K562 (cell line): ENCODE measurements around the gene EIF3I. TPM values are rescaled to one million over a fixed set of nuclear protein-coding genes. Genes with fewer than 3 reads are reported as not detected.

ENCODE experiments used
- ATF1 ChIP-seq, 2 experiments: fragments of 450-650 bp in 1 of 2; IDR thresholded peaks; 2 replicates each; pipeline ENCODE4 v1.6.1; 2016; ENCODE audit warnings: missing compliant biosample characterization in 1 of 2, missing genetic modification characterization in 1 of 2
- ATF4 ChIP-seq: fragments of 450-650 bp; formaldehyde crosslinking; IDR thresholded peaks from 2 replicates; pipeline ENCODE4 v1.4.0; 2022; ENCODE audit warnings: mild to moderate bottlenecking, moderate library complexity
- BDP1 ChIP-seq: IDR thresholded peaks from 3 replicates; pipeline ENCODE4 v1.6.1; 2011; ENCODE audit not compliant: insufficient read length, insufficient read depth
- BMI1 ChIP-seq: fragments of 150-350 bp; IDR thresholded peaks from 2 replicates; pipeline ENCODE4 v1.6.1; 2014; ENCODE audit warnings: low read length
- CBFA2T2 ChIP-seq: fragments of 450-650 bp; conservative IDR thresholded peaks from 2 replicates; pipeline ENCODE4 v1.6.1; 2017; ENCODE audit warnings: mild to moderate bottlenecking
- CTBP1 ChIP-seq: fragments of 450-650 bp; IDR thresholded peaks from 2 replicates; pipeline ENCODE4 v1.6.1; 2016; ENCODE audit warnings: borderline replicate concordance
- IRF2 ChIP-seq: sonication (generic); formaldehyde crosslinking; IDR thresholded peaks from 2 replicates; pipeline ENCODE4 v1.8.1; 2022; ENCODE audit warnings: mild to moderate bottlenecking, missing genetic modification reagents
- KDM5B ChIP-seq: fragments of 200-600 bp; sonication (generic); IDR thresholded peaks from 2 replicates; pipeline ENCODE4 v1.6.1; 2012; ENCODE audit warnings: low read depth, mild to moderate bottlenecking, moderate library complexity, low read length, control low read depth, inconsistent platforms; ENCODE audit not compliant: insufficient replicate concordance
- POLR2A ChIP-seq: fragments of 450-650 bp; conservative IDR thresholded peaks from 2 replicates; pipeline ENCODE4 v1.6.1; 2016
- POU5F1 ChIP-seq: fragments of 150-350 bp; IDR thresholded peaks from 2 replicates; pipeline ENCODE4 v1.6.1; 2014; ENCODE audit warnings: borderline replicate concordance, low read length, low read depth, mild to moderate bottlenecking; ENCODE audit not compliant: partially characterized antibody
- RBM14 ChIP-seq: fragments of 200-400 bp; formaldehyde crosslinking; IDR thresholded peaks from 2 replicates; pipeline ENCODE4 v1.6.1; 2018; ENCODE audit warnings: low read depth, mild to moderate bottlenecking, low read length, moderate library complexity, borderline replicate concordance; ENCODE audit not compliant: insufficient read depth
- ZBTB8A ChIP-seq: fragments of 450-650 bp; IDR thresholded peaks from 2 replicates; pipeline ENCODE4 v1.6.1; 2018; ENCODE audit warnings: mild to moderate bottlenecking, moderate library complexity; ENCODE audit not compliant: partially characterized antibody
- ZNF263 ChIP-seq: sonication (generic); formaldehyde crosslinking; IDR thresholded peaks from 2 replicates; pipeline ENCODE4 v1.8.0; 2022; ENCODE audit warnings: mild to moderate bottlenecking, missing genetic modification reagents, borderline replicate concordance
- ZNF740 ChIP-seq, 3 experiments: fragments of 200-800 bp in 1 of 3; sonication (Bioruptor generic) in 1 of 3; sonication (generic) in 1 of 3; formaldehyde crosslinking in 1 of 3; IDR thresholded peaks; 2 replicates each; pipeline versions ENCODE4 v1.6.1 to v1.8.0; 2016 to 2022; ENCODE audit warnings: mild to moderate bottlenecking in 2 of 3, missing compliant biosample characterization in 2 of 3, missing genetic modification characterization in 2 of 3, missing genetic modification reagents in 1 of 3
- polyA plus RNA-seq, 8 experiments: library from polyadenylated mRNA; depleted of rRNA in 4 of 8; stranded (reverse) in 5 of 8; unstranded in 3 of 8; fragments of >200 nt; fragmentation: Nextera tagmentation in 2 of 8; fragmentation: Illumina TruSeq in 1 of 8; extraction: Ambion mirVana in 2 of 8; extraction: Trizol in 1 of 8; gene quantifications; 2 replicates each; pipeline versions ENCODE4 v1.2.1 to v1.2.3, GENCODE V29; 2011 to 2014; ENCODE audit warnings: inconsistent platforms in 1 of 8, missing spikeins in 1 of 8
- total RNA-seq, 7 experiments: library from RNA; depleted of rRNA in 6 of 7; stranded (reverse); fragments of >200 nt in 6 of 7; fragmentation: Illumina TruSeq in 2 of 7; extraction: Trizol in 2 of 7; gene quantifications; 2 replicates each; pipeline versions ENCODE4 v1.2.1 to v1.2.3, GENCODE V29; 2011 to 2021; ENCODE audit warnings: low replicate concordance in 1 of 7
- TF ChIP-seq, protein P1 (sequence below): sonication (generic); formaldehyde crosslinking; IDR thresholded peaks from 2 replicates; pipeline ENCODE4 v1.4.0; 2020; ENCODE audit warnings: mild to moderate bottlenecking, missing genetic modification reagents
- TF ChIP-seq, protein P2 (sequence below): fragments of 450-650 bp; IDR thresholded peaks from 2 replicates; pipeline ENCODE4 v1.6.1; 2016
- TF ChIP-seq, protein P3 (sequence below): IDR thresholded peaks from 2 replicates; pipeline ENCODE4 v1.6.1; 2014; ENCODE audit warnings: antibody characterized with exemption
- TF ChIP-seq, protein P4 (sequence below): fragments of 450-650 bp; formaldehyde crosslinking; IDR thresholded peaks from 2 replicates; pipeline ENCODE4 v1.4.0; 2020; ENCODE audit warnings: mild to moderate bottlenecking, mixed read lengths

EIF3I gene
- total and polyA plus RNA-seq, 9 of the 15 experiments (the other 6 are each of a cell fraction or from before 2014, with no cell fraction given): 414 to 1,526 (median 635) TPM

DNA sequence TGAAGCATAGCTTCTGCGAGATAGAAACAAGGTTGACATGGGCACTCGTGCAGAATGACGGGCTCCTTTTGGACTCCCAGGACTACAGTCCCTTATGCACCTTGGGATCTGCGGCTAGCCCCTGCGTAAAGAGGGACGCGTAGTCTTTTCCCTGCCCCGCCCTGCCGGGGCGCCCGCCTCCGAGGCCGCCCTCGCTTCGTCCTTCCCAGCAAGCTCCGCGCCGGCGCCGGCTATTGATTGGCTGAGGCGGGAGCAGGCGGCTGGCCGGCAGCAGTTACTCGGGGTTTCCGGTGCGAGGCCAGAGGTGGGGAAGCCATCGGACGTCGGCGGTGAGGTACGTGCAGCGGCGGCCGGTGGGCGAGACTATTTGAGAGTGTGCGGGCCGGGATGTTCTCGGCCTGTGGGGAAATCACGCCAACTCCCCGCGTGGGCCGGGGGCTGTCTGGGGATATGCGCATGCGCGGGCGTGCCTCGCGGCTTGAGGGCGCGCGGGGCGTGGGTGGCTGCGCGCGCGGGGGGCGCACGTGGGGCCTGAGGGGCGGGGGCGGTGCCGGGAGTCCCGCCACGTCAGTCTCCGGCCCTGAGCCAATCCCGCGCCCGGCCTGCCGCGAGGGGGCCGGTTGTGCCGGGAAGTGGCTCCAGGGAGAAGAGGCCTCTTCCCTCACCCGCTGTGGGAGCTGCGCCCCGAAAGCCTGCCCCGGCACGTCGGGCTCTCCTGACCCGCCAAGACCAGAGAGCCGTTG lies 42.6 kb upstream of the EIF3I start, which contains the start of gene TXLNA (continued):
- peak; percentile 84 for TF ChIP-seq KDM5B
- no peak for TF ChIP-seq IRF2
- TF ChIP-seq BMI1: no peak
- TF ChIP-seq, protein P1, sequence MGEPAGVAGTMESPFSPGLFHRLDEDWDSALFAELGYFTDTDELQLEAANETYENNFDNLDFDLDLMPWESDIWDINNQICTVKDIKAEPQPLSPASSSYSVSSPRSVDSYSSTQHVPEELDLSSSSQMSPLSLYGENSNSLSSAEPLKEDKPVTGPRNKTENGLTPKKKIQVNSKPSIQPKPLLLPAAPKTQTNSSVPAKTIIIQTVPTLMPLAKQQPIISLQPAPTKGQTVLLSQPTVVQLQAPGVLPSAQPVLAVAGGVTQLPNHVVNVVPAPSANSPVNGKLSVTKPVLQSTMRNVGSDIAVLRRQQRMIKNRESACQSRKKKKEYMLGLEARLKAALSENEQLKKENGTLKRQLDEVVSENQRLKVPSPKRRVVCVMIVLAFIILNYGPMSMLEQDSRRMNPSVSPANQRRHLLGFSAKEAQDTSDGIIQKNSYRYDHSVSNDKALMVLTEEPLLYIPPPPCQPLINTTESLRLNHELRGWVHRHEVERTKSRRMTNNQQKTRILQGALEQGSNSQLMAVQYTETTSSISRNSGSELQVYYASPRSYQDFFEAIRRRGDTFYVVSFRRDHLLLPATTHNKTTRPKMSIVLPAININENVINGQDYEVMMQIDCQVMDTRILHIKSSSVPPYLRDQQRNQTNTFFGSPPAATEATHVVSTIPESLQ (CRISPR knock-in tag): peak; percentile 44; the same call in 1 of the 2 replicates
- TF ChIP-seq, protein P2, sequence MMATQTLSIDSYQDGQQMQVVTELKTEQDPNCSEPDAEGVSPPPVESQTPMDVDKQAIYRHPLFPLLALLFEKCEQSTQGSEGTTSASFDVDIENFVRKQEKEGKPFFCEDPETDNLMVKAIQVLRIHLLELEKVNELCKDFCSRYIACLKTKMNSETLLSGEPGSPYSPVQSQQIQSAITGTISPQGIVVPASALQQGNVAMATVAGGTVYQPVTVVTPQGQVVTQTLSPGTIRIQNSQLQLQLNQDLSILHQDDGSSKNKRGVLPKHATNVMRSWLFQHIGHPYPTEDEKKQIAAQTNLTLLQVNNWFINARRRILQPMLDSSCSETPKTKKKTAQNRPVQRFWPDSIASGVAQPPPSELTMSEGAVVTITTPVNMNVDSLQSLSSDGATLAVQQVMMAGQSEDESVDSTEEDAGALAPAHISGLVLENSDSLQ: peak; percentile 92
- 0 out of 2 replicates have a peak, but pooled peaks have one; percentile 1 for TF ChIP-seq ZNF740 (CRISPR knock-in tag; IDR thresholded peaks at IDR 0.05)
- TF ChIP-seq ZNF740 (tag; IDR thresholded peaks at IDR 0.05): 0 out of 4 replicates have a peak, but pooled peaks of 1 of the 2 experiments have one; percentile 4
- no peak for TF ChIP-seq RBM14
- no peak for TF ChIP-seq BDP1
- TF ChIP-seq ZNF263 (CRISPR knock-in tag): peak; percentile 64; the same call in 1 of the 2 replicates
- TF ChIP-seq ATF4 (CRISPR knock-in tag): peak; percentile 25; the same call in 1 of the 2 replicates
- TF ChIP-seq CBFA2T2: no peak
- TF ChIP-seq, protein P3, sequence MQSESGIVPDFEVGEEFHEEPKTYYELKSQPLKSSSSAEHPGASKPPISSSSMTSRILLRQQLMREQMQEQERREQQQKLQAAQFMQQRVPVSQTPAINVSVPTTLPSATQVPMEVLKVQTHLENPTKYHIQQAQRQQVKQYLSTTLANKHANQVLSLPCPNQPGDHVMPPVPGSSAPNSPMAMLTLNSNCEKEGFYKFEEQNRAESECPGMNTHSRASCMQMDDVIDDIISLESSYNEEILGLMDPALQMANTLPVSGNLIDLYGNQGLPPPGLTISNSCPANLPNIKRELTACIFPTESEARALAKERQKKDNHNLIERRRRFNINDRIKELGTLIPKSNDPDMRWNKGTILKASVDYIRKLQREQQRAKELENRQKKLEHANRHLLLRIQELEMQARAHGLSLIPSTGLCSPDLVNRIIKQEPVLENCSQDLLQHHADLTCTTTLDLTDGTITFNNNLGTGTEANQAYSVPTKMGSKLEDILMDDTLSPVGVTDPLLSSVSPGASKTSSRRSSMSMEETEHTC: peak; percentile 46; the same call in 1 of the 2 replicates
- TF ChIP-seq ATF1 (CRISPR knock-in tag; IDR thresholded peaks at IDR 0.05): no peak
- peak; percentile 92 for TF ChIP-seq ATF1 (tag; IDR thresholded peaks at IDR 0.05)
- no peak for TF ChIP-seq ZBTB8A
- peak; percentile 80; the same call in 1 of the 2 replicates for TF ChIP-seq CTBP1
- no peak for TF ChIP-seq POU5F1
- peak; percentile 96 for TF ChIP-seq POLR2A
- TF ChIP-seq, protein P4, sequence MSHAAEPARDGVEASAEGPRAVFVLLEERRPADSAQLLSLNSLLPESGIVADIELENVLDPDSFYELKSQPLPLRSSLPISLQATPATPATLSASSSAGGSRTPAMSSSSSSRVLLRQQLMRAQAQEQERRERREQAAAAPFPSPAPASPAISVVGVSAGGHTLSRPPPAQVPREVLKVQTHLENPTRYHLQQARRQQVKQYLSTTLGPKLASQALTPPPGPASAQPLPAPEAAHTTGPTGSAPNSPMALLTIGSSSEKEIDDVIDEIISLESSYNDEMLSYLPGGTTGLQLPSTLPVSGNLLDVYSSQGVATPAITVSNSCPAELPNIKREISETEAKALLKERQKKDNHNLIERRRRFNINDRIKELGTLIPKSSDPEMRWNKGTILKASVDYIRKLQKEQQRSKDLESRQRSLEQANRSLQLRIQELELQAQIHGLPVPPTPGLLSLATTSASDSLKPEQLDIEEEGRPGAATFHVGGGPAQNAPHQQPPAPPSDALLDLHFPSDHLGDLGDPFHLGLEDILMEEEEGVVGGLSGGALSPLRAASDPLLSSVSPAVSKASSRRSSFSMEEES (CRISPR knock-in tag): no peak
